ENCODE data around the gene MON2. TPM values are rescaled to one million over a fixed set of nuclear protein-coding genes. Genes with fewer than 3 reads are reported as not detected.

The MON2 gene
- total RNA-seq, 4 donors from 2014 or later = 23.5 to 75.8 (median 40.6) TPM

GRCh38 chr12:62576503-62576902 is 109.9 kb downstream of the MON2 start:
- H3K4me1 ChIP-seq = no peaks in the 10 kb centered on the region
- H3K27me3 ChIP-seq = no peaks in the 10 kb centered on the region
- 94 to 100% methylated on average over 1 of the region's 1 CpG for WGBS, 2 donors (ENCODE audit: low coverage in 1 of 2)
- no peaks in the 10 kb centered on the region for H3K9me3 ChIP-seq
- H3K36me3 ChIP-seq = peaks cover 0 to 35% of the 10 kb centered on the region in 2 donors
- TF ChIP-seq POLR2AphosphoS5 (IDR thresholded peaks at IDR 0.05) (no peak), CTCF (IDR thresholded peaks at IDR 0.05) (no peak)
- ATAC-seq = no peak
- H3K4me3 ChIP-seq = no peak overlapping the region
- no peak overlapping the region for H3K27ac ChIP-seq

GRCh38 chr12:62578726-62579125 is 112.1 kb downstream of the MON2 start:
- 65 to 86% methylated on average over 2 of the region's 2 CpGs for WGBS, 2 donors (ENCODE audit: low coverage in 1 of 2)
- ATAC-seq = no peak
- H3K4me1 ChIP-seq = no peaks in the 10 kb centered on the region
- H3K9me3 ChIP-seq = no peaks in the 10 kb centered on the region
- TF ChIP-seq CTCF (IDR thresholded peaks at IDR 0.05) (no peak), POLR2AphosphoS5 (IDR thresholded peaks at IDR 0.05) (no peak), POLR2A (IDR thresholded peaks at IDR 0.05) (no peak), EP300 (IDR thresholded peaks at IDR 0.05) (no peak)
- H3K36me3 ChIP-seq = peaks cover 0 to 25% of the 10 kb centered on the region in 2 donors
- no peak overlapping the region for H3K27ac ChIP-seq
- H3K27me3 ChIP-seq = no peaks in the 10 kb centered on the region
- no peak overlapping the region for H3K4me3 ChIP-seq

GRCh38 chr12:62581288-62582064 is 114.8 kb downstream of the MON2 start:
- WGBS, 2 donors (ENCODE audit: low coverage in 1 of 2) = 79 to 81% methylated on average over 7 to 12 of the region's 12 CpGs
- TF ChIP-seq POLR2AphosphoS5 (IDR thresholded peaks at IDR 0.05) (peak; percentile 16), CTCF (IDR thresholded peaks at IDR 0.05) (peak; percentile 41 to 72 (median 72)), POLR2A (IDR thresholded peaks at IDR 0.05) (no peak), EP300 (IDR thresholded peaks at IDR 0.05) (no peak)
- no peaks in the 10 kb centered on the region for H3K9me3 ChIP-seq
- H3K36me3 ChIP-seq = peaks cover 0 to 26% of the 10 kb centered on the region in 2 donors
- H3K27ac ChIP-seq = no peak overlapping the region
- H3K27me3 ChIP-seq = no peaks in the 10 kb centered on the region
- H3K4me1 ChIP-seq = no peaks in the 10 kb centered on the region
- peak; percentile 62 for ATAC-seq
- H3K4me3 ChIP-seq = no peak overlapping the region

GRCh38 chr12:62582065-62582366 is 115.4 kb downstream of the MON2 start:
- no peaks in the 10 kb centered on the region for H3K4me1 ChIP-seq
- peaks cover 0 to 28% of the 10 kb centered on the region in 2 donors for H3K36me3 ChIP-seq
- 5 to 9% methylated on average over 2 of the region's 2 CpGs for WGBS, 2 donors (ENCODE audit: low coverage in 1 of 2)
- no peak overlapping the region for H3K27ac ChIP-seq
- TF ChIP-seq CTCF (IDR thresholded peaks at IDR 0.05) (peak in 1 of 4 experiments; percentile 0), POLR2AphosphoS5 (IDR thresholded peaks at IDR 0.05) (no peak), POLR2A (IDR thresholded peaks at IDR 0.05) (no peak), EP300 (IDR thresholded peaks at IDR 0.05) (no peak)
- H3K4me3 ChIP-seq = no peak overlapping the region
- no peaks in the 10 kb centered on the region for H3K27me3 ChIP-seq
- no peaks in the 10 kb centered on the region for H3K9me3 ChIP-seq
- ATAC-seq = no peak

- peaks cover 0 to 45% of the 10 kb centered on the region in 2 donors for H3K36me3 ChIP-seq
- no peak overlapping the region for H3K27ac ChIP-seq
- WGBS, 2 donors (ENCODE audit: low coverage in 1 of 2) = 65 to 70% methylated on average over 3 of the region's 4 CpGs
- TF ChIP-seq CTCF (IDR thresholded peaks at IDR 0.05) (no peak), EP300 (IDR thresholded peaks at IDR 0.05) (no peak), POLR2AphosphoS5 (IDR thresholded peaks at IDR 0.05) (no peak), POLR2A (IDR thresholded peaks at IDR 0.05) (no peak)
- no peak overlapping the region for H3K4me3 ChIP-seq
- no peaks in the 10 kb centered on the region for H3K27me3 ChIP-seq
- no peaks in the 10 kb centered on the region for H3K4me1 ChIP-seq
- H3K9me3 ChIP-seq = no peaks in the 10 kb centered on the region
- no peak for ATAC-seq
Observed at GRCh38 chr12:62584619-62585018, 118.0 kb downstream of the MON2 start.
